Liver (tissue), 3 donors: ENCODE results near the gene KCNIP4.

ENCODE experiments used
- CTCF ChIP-seq: fragments of 150-350 bp; IDR thresholded peaks from 2 replicates; pipeline ENCODE4 v1.5.1; 2017; ENCODE audit warnings: improper control_type of control experiment, low read depth, low read length; ENCODE audit not compliant: missing input control
- FOXA1 ChIP-seq: IDR thresholded peaks from 2 replicates; pipeline ENCODE4 v1.6.1; 2016; ENCODE audit warnings: antibody characterized with exemption
- FOXA2 ChIP-seq: IDR thresholded peaks from 2 replicates; pipeline ENCODE4 v1.6.1; 2016; ENCODE audit warnings: antibody characterized with exemption
- GABPA ChIP-seq, 2 donors: IDR thresholded peaks in 1 of 2; conservative IDR thresholded peaks in 1 of 2; 2 replicates each; pipeline ENCODE4 v1.6.1; 2016; ENCODE audit warnings: antibody characterized with exemption in 2 of 2, mild to moderate bottlenecking in 1 of 2, moderate library complexity in 1 of 2
- HNF4A ChIP-seq, 2 donors: conservative IDR thresholded peaks; 2 replicates each; pipeline ENCODE4 v1.6.1; 2016; ENCODE audit warnings: antibody characterized with exemption in 2 of 2, mild to moderate bottlenecking in 2 of 2
- JUND ChIP-seq, 2 donors: IDR thresholded peaks; 2 replicates each; pipeline ENCODE4 v1.6.1; 2016; ENCODE audit warnings: antibody characterized with exemption in 2 of 2
- MAX ChIP-seq: IDR thresholded peaks from 2 replicates; pipeline ENCODE4 v1.6.1; 2016; ENCODE audit warnings: antibody characterized with exemption
- RAD21 ChIP-seq, 2 donors: IDR thresholded peaks; 2 replicates each; pipeline ENCODE4 v1.6.1; 2016; ENCODE audit warnings: antibody characterized with exemption in 2 of 2, mild to moderate bottlenecking in 2 of 2
- REST ChIP-seq: IDR thresholded peaks from 2 replicates; pipeline ENCODE4 v1.6.1; 2016; ENCODE audit warnings: antibody characterized with exemption, mild to moderate bottlenecking
- RXRA ChIP-seq, 2 donors: IDR thresholded peaks; 2 replicates each; pipeline ENCODE4 v1.6.1; 2017 to 2018; ENCODE audit warnings: antibody characterized with exemption in 2 of 2, mild to moderate bottlenecking in 1 of 2
- SP1 ChIP-seq: IDR thresholded peaks from 2 replicates; pipeline ENCODE4 v1.6.1; 2018; ENCODE audit warnings: antibody characterized with exemption, mild to moderate bottlenecking
- TAF1 ChIP-seq: conservative IDR thresholded peaks from 2 replicates; pipeline ENCODE4 v1.6.1; 2016; ENCODE audit warnings: antibody characterized with exemption, mild to moderate bottlenecking
- YY1 ChIP-seq: IDR thresholded peaks from 2 replicates; pipeline ENCODE4 v1.6.1; 2016; ENCODE audit warnings: antibody characterized with exemption, mild to moderate bottlenecking
- ZBTB33 ChIP-seq: IDR thresholded peaks from 2 replicates; pipeline ENCODE4 v1.6.1; 2016; ENCODE audit warnings: antibody characterized with exemption
- donor health status: healthy.
- donor health status: healthy.

- TF ChIP-seq TAF1 = no peak
- TF ChIP-seq CTCF = no peak
- no peak for TF ChIP-seq MAX
- TF ChIP-seq REST = no peak
- no peak for TF ChIP-seq RAD21 (IDR thresholded peaks at IDR 0.05)
- no peak for TF ChIP-seq GABPA (IDR thresholded peaks at IDR 0.05 in 1 of 2, conservative IDR thresholded peaks at IDR 0.05 in 1 of 2)
- TF ChIP-seq HNF4A (conservative IDR thresholded peaks at IDR 0.05) = no peak
- no peak for TF ChIP-seq SP1
- no peak for TF ChIP-seq YY1
- no peak for TF ChIP-seq JUND (IDR thresholded peaks at IDR 0.05)
- TF ChIP-seq ZBTB33 = no peak
- TF ChIP-seq FOXA1 = no peak
- TF ChIP-seq FOXA2 = no peak
- TF ChIP-seq RXRA (IDR thresholded peaks at IDR 0.05) = no peak
Observed at GRCh38 chr4:21467551-21467950, 481.0 kb downstream of the KCNIP4 start.
